Transverse colon (tissue), 3 donors: ENCODE results near the gene PRKAR1B.

Experiments
- CTCF ChIP-seq, 5 experiments: fragments of 200-600 bp in 3 of 5; fragments of 450-650 bp in 2 of 5; sonication (generic) in 3 of 5; IDR thresholded peaks; 1 replicate in 2 of 5; 2 replicates in 3 of 5; pipeline ENCODE4 v1.5.1; 2016 to 2017; ENCODE audit warnings: antibody characterized with exemption in 5 of 5, inconsistent platforms in 3 of 5, mild to moderate bottlenecking in 2 of 5, moderate library complexity in 1 of 5
- POLR2A ChIP-seq: fragments of 450-650 bp; IDR thresholded peaks from one replicate; pipeline ENCODE4 v1.6.1; 2016; ENCODE audit warnings: antibody characterized with exemption, mild to moderate bottlenecking, moderate library complexity

- TF ChIP-seq POLR2A (no peak), CTCF (IDR thresholded peaks at IDR 0.05) (no peak)
Measured at GRCh38 chr7:684416-684815, 42.7 kb downstream of the PRKAR1B start.
